ENCODE results near the gene CORO2B. TPM values are rescaled to one million over a fixed set of nuclear protein-coding genes. Genes with fewer than 3 reads are reported as not detected.

Gene CORO2B
- polyA plus RNA-seq, 3 donors: 0.03 TPM; not detected in 2

DNA sequence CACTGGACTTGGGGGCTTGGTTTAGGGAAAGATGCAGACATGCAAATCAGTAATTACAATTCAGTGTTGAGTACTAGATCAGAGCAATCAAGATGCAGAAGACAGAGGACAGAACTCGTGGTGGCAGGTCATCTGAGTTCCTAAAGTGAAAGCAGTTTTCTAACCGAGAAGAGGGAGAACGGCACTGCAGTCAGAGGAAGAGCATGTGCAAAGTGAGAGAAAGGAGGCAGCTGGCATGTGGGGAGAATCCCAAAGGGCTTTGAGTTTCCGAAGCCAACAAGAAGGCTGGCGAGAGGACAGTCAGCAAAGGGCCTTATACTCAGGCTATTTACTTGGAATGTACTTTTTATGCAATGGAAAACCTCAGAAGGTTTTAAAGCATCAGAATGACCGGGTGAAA lies 154.9 kb downstream of the CORO2B start:
- intact Hi-C loops (cut with micrococcal nuclease): loop anchor here (5.0 to 10.0 kb wide), 3 partner anchors 94 to 144 kb away; no protein-coding TSS in a partner anchor

DNA sequence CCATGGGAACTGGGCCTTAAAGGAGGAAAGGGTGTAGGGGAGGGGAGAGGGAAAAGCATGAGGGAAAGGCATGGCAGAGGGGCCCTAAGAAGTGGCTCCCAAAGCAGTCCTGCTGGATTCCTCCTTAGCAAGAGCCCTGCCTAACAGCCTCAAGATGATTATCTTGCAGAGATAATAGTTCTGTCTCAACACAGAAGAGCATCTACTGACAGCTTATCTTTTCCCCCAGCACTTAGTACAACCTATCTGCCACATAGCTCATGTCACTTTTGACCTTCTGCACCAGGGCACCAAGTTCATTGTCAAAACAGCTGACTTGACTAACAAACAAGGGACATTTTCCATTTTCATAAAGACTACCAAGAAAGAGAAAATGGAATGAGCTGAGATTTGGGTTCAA lies 155.6 kb downstream of the CORO2B start:
- Histone ChIP-seq H3K9me3 (replicated peaks in 1 of 2; ENCODE audit: control insufficient read depth in 1 of 2, insufficient read depth in 1 of 2, low read length in 2 of 2) (no peaks in the 10 kb centered on the region), H3K79me2 (ENCODE audit: insufficient read depth, low read length) (no peaks in the 10 kb centered on the region), H4K20me1 (ENCODE audit: insufficient read depth, low read length) (no peaks in the 10 kb centered on the region), H3K27ac (ENCODE audit: low read depth in 1 of 2, low read length in 2 of 2) (no peak overlapping the region), H2AFZ (ENCODE audit: insufficient read depth, low read depth, low read length, poor library complexity, severe bottlenecking) (peak overlapping the region; percentile 51), H3K4me1 (ENCODE audit: control insufficient read depth in 1 of 2, insufficient read depth in 2 of 2, low read length in 2 of 2) (no peaks in the 10 kb centered on the region), H3K4me3 (replicated peaks in 1 of 3; ENCODE audit: low read depth in 2 of 3, low read length in 3 of 3) (no peak overlapping the region), H3K4me2 (replicated peaks; ENCODE audit: extremely low read depth, low read length, poor library complexity, severe bottlenecking) (no peak overlapping the region), H3K9ac (ENCODE audit: insufficient read depth, low read length, poor library complexity, severe bottlenecking) (no peak overlapping the region), H3K27me3 (ENCODE audit: control insufficient read depth in 2 of 2, insufficient read depth in 2 of 2, low read length in 2 of 2) (no peaks in the 10 kb centered on the region), H3K36me3 (replicated peaks in 1 of 2; ENCODE audit: control insufficient read depth in 1 of 2, insufficient read depth in 2 of 2, low read length in 2 of 2) (no peaks in the 10 kb centered on the region)
- H3K4me3 Mint-ChIP-seq: peak overlapping the region in 1 of 2 donors; percentile 43
- no peak overlapping the region for H3K27ac Mint-ChIP-seq
- H3K4me1 Mint-ChIP-seq: peaks cover 17% of the 10 kb centered on the region
- H3K36me3 Mint-ChIP-seq: no peaks in the 10 kb centered on the region
- intact Hi-C loops (cut with micrococcal nuclease): loop anchor here (5.0 to 10.0 kb wide), 3 partner anchors 93 to 143 kb away; no protein-coding TSS in a partner anchor
- no peak for DNase-seq
- peaks cover 0 to 3% (median 1%) of the 10 kb centered on the region in 3 donors for H3K27me3 Mint-ChIP-seq (ENCODE audit: low read depth in 3 of 3)
- TF ChIP-seq, protein P1, sequence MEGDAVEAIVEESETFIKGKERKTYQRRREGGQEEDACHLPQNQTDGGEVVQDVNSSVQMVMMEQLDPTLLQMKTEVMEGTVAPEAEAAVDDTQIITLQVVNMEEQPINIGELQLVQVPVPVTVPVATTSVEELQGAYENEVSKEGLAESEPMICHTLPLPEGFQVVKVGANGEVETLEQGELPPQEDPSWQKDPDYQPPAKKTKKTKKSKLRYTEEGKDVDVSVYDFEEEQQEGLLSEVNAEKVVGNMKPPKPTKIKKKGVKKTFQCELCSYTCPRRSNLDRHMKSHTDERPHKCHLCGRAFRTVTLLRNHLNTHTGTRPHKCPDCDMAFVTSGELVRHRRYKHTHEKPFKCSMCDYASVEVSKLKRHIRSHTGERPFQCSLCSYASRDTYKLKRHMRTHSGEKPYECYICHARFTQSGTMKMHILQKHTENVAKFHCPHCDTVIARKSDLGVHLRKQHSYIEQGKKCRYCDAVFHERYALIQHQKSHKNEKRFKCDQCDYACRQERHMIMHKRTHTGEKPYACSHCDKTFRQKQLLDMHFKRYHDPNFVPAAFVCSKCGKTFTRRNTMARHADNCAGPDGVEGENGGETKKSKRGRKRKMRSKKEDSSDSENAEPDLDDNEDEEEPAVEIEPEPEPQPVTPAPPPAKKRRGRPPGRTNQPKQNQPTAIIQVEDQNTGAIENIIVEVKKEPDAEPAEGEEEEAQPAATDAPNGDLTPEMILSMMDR (IDR thresholded peaks at IDR 0.05): no peak
- H3K9me3 Mint-ChIP-seq: peaks cover 0 to 2% (median 0%) of the 10 kb centered on the region in 7 donors

More for the DNA sequence above, 154.9 kb downstream of the CORO2B start:
- peak overlapping the region in 3 of 7 donors; percentile 2 to 39 (median 37) for H3K27ac Mint-ChIP-seq
- Histone ChIP-seq H3K36me3 (replicated peaks in 1 of 2; ENCODE audit: control insufficient read depth in 1 of 2, insufficient read depth in 2 of 2, low read length in 2 of 2) (no peaks in the 10 kb centered on the region), H3K4me3 (replicated peaks in 1 of 3; ENCODE audit: low read depth in 2 of 3, low read length in 3 of 3) (no peak overlapping the region), H3K27ac (ENCODE audit: low read depth in 1 of 2, low read length in 2 of 2) (no peak overlapping the region), H3K9me3 (replicated peaks in 1 of 2; ENCODE audit: control insufficient read depth in 1 of 2, insufficient read depth in 1 of 2, low read length in 2 of 2) (no peaks in the 10 kb centered on the region), H3K9ac (ENCODE audit: insufficient read depth, low read length, poor library complexity, severe bottlenecking) (no peak overlapping the region), H3K27me3 (ENCODE audit: control insufficient read depth in 2 of 2, insufficient read depth in 2 of 2, low read length in 2 of 2) (no peaks in the 10 kb centered on the region), H4K20me1 (ENCODE audit: insufficient read depth, low read length) (no peaks in the 10 kb centered on the region), H3K4me1 (ENCODE audit: control insufficient read depth in 1 of 2, insufficient read depth in 2 of 2, low read length in 2 of 2) (no peaks in the 10 kb centered on the region), H3K79me2 (ENCODE audit: insufficient read depth, low read length) (no peaks in the 10 kb centered on the region), H3K4me2 (replicated peaks; ENCODE audit: extremely low read depth, low read length, poor library complexity, severe bottlenecking) (no peak overlapping the region), H2AFZ (ENCODE audit: insufficient read depth, low read depth, low read length, poor library complexity, severe bottlenecking) (peak overlapping the region; percentile 51)
- peak overlapping the region in 1 of 2 donors; percentile 70 for H3K4me3 Mint-ChIP-seq
- H3K9me3 Mint-ChIP-seq: peaks cover 0 to 2% (median 0%) of the 10 kb centered on the region in 7 donors
- peaks cover 0 to 3% (median 1%) of the 10 kb centered on the region in 3 donors for H3K27me3 Mint-ChIP-seq (ENCODE audit: low read depth in 3 of 3)
- WGBS (ENCODE audit: insufficient coverage): 10% methylated on average over 3 of the region's 6 CpGs
- H3K36me3 Mint-ChIP-seq: no peaks in the 10 kb centered on the region
- TF ChIP-seq, protein P1 (IDR thresholded peaks at IDR 0.05): no peak
- DNase-seq: peak in 1 of 3 donors; percentile 13
- H3K4me1 Mint-ChIP-seq: peaks cover 17% of the 10 kb centered on the region

All from CD14-positive monocyte (primary cell).